ENCODE measurements around the gene FARS2. TPM values are rescaled to one million over a fixed set of nuclear protein-coding genes. Genes with fewer than 3 reads are reported as not detected.

The FARS2 gene
- total RNA-seq, 1 donor: 29.8 TPM

DNA sequence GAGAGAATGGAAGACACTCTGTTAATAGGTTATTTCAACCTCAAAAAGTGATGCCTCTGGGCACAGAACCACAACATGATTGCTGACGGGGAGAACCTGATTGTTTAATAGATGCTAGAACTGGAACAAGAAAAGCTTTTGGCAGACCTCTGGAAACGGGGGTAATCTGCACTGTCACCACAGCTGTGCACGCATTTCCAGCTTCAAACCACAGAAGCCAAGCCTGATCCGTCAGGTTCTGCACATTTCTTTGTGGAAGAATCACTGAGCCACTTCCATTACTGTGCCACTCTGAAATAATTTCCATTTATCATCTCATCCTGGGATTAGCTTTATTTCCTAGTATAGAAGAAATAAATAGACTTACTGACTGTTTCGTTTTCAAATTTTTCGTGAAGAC is 309.3 kb downstream of the FARS2 start:
- no peak for DNase-seq (ENCODE audit: low read depth)
- TF ChIP-seq, protein P1, sequence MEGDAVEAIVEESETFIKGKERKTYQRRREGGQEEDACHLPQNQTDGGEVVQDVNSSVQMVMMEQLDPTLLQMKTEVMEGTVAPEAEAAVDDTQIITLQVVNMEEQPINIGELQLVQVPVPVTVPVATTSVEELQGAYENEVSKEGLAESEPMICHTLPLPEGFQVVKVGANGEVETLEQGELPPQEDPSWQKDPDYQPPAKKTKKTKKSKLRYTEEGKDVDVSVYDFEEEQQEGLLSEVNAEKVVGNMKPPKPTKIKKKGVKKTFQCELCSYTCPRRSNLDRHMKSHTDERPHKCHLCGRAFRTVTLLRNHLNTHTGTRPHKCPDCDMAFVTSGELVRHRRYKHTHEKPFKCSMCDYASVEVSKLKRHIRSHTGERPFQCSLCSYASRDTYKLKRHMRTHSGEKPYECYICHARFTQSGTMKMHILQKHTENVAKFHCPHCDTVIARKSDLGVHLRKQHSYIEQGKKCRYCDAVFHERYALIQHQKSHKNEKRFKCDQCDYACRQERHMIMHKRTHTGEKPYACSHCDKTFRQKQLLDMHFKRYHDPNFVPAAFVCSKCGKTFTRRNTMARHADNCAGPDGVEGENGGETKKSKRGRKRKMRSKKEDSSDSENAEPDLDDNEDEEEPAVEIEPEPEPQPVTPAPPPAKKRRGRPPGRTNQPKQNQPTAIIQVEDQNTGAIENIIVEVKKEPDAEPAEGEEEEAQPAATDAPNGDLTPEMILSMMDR (IDR thresholded peaks at IDR 0.05; ENCODE audit: insufficient read depth, low read depth, low read length): no peak
- no peak overlapping the region for H3K4me3 ChIP-seq (ENCODE audit: low read depth, low read length)

DNA sequence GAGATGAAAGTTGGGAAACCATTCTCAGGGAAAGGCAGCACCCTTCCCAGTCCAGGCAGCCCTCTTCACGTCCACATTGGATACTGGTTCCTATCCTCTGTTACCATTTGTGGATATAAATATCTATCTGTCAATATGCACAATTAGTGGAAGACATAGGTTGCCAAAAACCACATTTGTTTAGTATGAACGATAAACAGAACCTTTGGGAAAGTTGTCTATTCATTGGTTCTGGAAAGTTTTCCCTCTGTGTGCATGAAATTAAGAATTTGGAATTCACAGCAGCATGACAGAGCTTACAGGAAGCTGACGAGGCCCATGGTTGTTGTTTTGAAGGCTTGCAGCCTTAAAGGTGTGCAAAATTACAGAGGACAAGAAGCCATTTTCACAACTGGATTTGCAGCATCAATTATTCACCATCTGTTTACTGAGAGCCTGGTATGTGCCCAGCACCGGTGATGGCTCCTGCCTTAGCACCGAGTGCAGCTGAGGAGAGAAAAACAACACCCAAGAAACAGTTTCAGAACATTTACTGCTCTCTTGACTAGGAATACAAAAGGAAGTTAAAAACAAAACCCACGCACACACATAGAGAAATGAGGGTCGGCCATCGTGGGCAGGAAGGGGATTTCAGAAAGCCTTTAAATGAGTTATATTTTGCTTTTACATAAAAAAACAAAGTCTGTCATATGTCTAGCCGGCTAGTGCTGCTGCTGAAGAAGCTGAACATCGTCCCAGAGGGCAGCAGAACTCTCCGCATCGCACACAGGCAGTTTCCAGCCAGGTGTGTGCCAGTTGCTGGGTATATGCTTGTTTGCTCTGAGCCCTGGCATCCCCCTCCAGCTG is 319.6 kb downstream of the FARS2 start:
- no peak for DNase-seq (ENCODE audit: low read depth)
- TF ChIP-seq, protein P1 (IDR thresholded peaks at IDR 0.05; ENCODE audit: insufficient read depth, low read depth, low read length): no peak
- H3K4me3 ChIP-seq (ENCODE audit: low read depth, low read length): no peak overlapping the region

GRCh38 chr6:5582762-5583161 is 321.4 kb downstream of the FARS2 start:
- DNase-seq (ENCODE audit: low read depth): peak; percentile 14
- no peak overlapping the region for H3K4me3 ChIP-seq (ENCODE audit: low read depth, low read length)
- TF ChIP-seq, protein P1 (IDR thresholded peaks at IDR 0.05; ENCODE audit: insufficient read depth, low read depth, low read length): peak; percentile 10

DNA sequence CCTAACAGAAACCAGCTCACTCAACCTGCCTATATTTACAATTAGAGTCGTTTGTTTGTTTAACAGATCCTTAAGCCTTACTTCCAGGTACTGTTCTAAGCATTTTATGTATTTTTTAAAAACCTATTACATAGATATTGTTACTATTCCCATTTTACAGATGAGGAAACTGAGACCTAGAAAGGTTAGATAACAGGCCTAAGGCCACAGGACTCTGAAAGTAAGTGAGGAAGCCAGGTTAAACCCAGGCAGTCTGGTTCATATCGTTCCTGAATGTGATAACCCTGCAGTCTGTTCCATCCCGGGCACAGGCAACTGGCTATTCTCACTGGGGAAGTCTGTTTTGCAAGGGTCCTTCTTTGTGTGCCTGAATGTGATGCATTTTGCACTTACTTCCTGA is 322.2 kb downstream of the FARS2 start:
- no peak for DNase-seq (ENCODE audit: low read depth)
- TF ChIP-seq, protein P1 (IDR thresholded peaks at IDR 0.05; ENCODE audit: insufficient read depth, low read depth, low read length): no peak
- H3K4me3 ChIP-seq (ENCODE audit: low read depth, low read length): no peak overlapping the region

DNA sequence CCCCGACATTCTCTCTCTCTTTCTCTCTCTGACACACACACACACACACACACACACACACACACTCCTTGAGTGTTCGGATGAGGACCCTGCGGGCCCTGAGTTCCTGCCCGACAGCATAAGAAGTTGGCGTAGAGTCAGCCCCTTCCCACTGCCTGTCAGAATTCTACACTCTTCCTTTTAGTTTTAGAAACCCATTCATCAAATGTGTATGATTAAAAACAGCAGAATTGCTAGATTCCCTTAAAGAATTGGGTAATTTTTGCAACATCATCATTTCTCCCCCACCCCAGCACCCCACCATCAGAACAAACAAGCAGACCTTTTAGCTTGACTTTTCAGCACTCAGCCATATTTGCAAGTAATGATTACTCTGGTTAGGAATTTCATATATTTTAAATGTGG is 322.8 kb downstream of the FARS2 start:
- TF ChIP-seq, protein P1 (IDR thresholded peaks at IDR 0.05; ENCODE audit: insufficient read depth, low read depth, low read length): no peak
- peak; percentile 42 for DNase-seq (ENCODE audit: low read depth)
- no peak overlapping the region for H3K4me3 ChIP-seq (ENCODE audit: low read depth, low read length)

GRCh38 chr6:5587648-5588047 is 326.3 kb downstream of the FARS2 start:
- TF ChIP-seq, protein P1 (IDR thresholded peaks at IDR 0.05; ENCODE audit: insufficient read depth, low read depth, low read length): no peak
- no peak for DNase-seq (ENCODE audit: low read depth)
- no peak overlapping the region for H3K4me3 ChIP-seq (ENCODE audit: low read depth, low read length)

Data from fibroblast of villous mesenchyme (primary cell).